ENCODE results near the gene SLC22A7.

GRCh38 chr6:43274127-43274915 lies 23.7 kb upstream of the SLC22A7 start:
- no peak for TF ChIP-seq ZNF274 (IDR thresholded peaks at IDR 0.05; ENCODE audit: low read depth, low read length)
- no peak for TF ChIP-seq SUZ12 (IDR thresholded peaks at IDR 0.05; ENCODE audit: extremely low read depth, insufficient read depth, insufficient read length)
